Measurements from ENCODE around the gene NR3C2.
A peak's percentile ranks its signal among the peaks of the same experiment; 100 is the strongest.

Gene NR3C2

GRCh38 chr4:148375584-148375983 is 66.6 kb downstream of the NR3C2 start:
- no peaks in the 10 kb centered on the region for H3K36me3 ChIP-seq (ENCODE audit: control insufficient read depth in 5 of 5, insufficient read depth in 5 of 5, low read length in 5 of 5)
- no peak overlapping the region for H3K9ac ChIP-seq (ENCODE audit: low read length in 5 of 5)
- no peaks in the 10 kb centered on the region for H3K9me3 ChIP-seq (ENCODE audit: control insufficient read depth in 5 of 5, low read length in 5 of 5)
- no peaks in the 10 kb centered on the region for H3K27me3 ChIP-seq (ENCODE audit: control insufficient read depth in 5 of 5, insufficient read depth in 4 of 5, low read length in 5 of 5)
- H3K4me1 ChIP-seq (ENCODE audit: control insufficient read depth in 5 of 5, insufficient read depth in 5 of 5, low read length in 5 of 5), result peaks cover 0 to 3% (median 0%) of the 10 kb centered on the region in 5 donors
- no peak overlapping the region for H3K27ac ChIP-seq (ENCODE audit: low read depth, low read length)
- H3K4me3 ChIP-seq (ENCODE audit: low read depth in 1 of 5, low read length in 5 of 5), result peak overlapping the region in 1 of 5 donors; percentile 53

GRCh38 chr4:148373093-148373492 is 69.1 kb downstream of the NR3C2 start:
- no peaks in the 10 kb centered on the region for H3K9me3 ChIP-seq (ENCODE audit: control insufficient read depth in 5 of 5, low read length in 5 of 5)

GRCh38 chr4:148369919-148370318 is 72.3 kb downstream of the NR3C2 start:
- no peaks in the 10 kb centered on the region for H3K36me3 ChIP-seq (ENCODE audit: control insufficient read depth in 5 of 5, insufficient read depth in 5 of 5, low read length in 5 of 5)
- H3K4me3 ChIP-seq (ENCODE audit: low read depth in 1 of 5, low read length in 5 of 5), result no peak overlapping the region
- no peak overlapping the region for H3K9ac ChIP-seq (ENCODE audit: low read length in 5 of 5)
- no peak overlapping the region for H3K27ac ChIP-seq (ENCODE audit: low read depth, low read length)
- H3K27me3 ChIP-seq (ENCODE audit: control insufficient read depth in 5 of 5, insufficient read depth in 4 of 5, low read length in 5 of 5), result no peaks in the 10 kb centered on the region
- H3K4me1 ChIP-seq (ENCODE audit: control insufficient read depth in 5 of 5, insufficient read depth in 5 of 5, low read length in 5 of 5), result no peaks in the 10 kb centered on the region
- H3K9me3 ChIP-seq (ENCODE audit: control insufficient read depth in 5 of 5, low read length in 5 of 5), result no peaks in the 10 kb centered on the region

More at GRCh38 chr4:148373093-148373492, 69.1 kb downstream of the NR3C2 start:
- H3K27ac ChIP-seq (ENCODE audit: low read depth, low read length), result no peak overlapping the region
- no peaks in the 10 kb centered on the region for H3K27me3 ChIP-seq (ENCODE audit: control insufficient read depth in 5 of 5, insufficient read depth in 4 of 5, low read length in 5 of 5)
- no peak overlapping the region for H3K4me3 ChIP-seq (ENCODE audit: low read depth in 1 of 5, low read length in 5 of 5)
- no peaks in the 10 kb centered on the region for H3K36me3 ChIP-seq (ENCODE audit: control insufficient read depth in 5 of 5, insufficient read depth in 5 of 5, low read length in 5 of 5)
- H3K9ac ChIP-seq (ENCODE audit: low read length in 5 of 5), result no peak overlapping the region
- peaks cover 0 to 3% (median 0%) of the 10 kb centered on the region in 5 donors for H3K4me1 ChIP-seq (ENCODE audit: control insufficient read depth in 5 of 5, insufficient read depth in 5 of 5, low read length in 5 of 5)

GRCh38 chr4:148367756-148368155 is 74.5 kb downstream of the NR3C2 start:
- H3K4me3 ChIP-seq (ENCODE audit: low read depth in 1 of 5, low read length in 5 of 5), result no peak overlapping the region
- no peaks in the 10 kb centered on the region for H3K36me3 ChIP-seq (ENCODE audit: control insufficient read depth in 5 of 5, insufficient read depth in 5 of 5, low read length in 5 of 5)
- H3K9ac ChIP-seq (ENCODE audit: low read length in 5 of 5), result no peak overlapping the region
- no peaks in the 10 kb centered on the region for H3K4me1 ChIP-seq (ENCODE audit: control insufficient read depth in 5 of 5, insufficient read depth in 5 of 5, low read length in 5 of 5)
- H3K9me3 ChIP-seq (ENCODE audit: control insufficient read depth in 5 of 5, low read length in 5 of 5), result no peaks in the 10 kb centered on the region
- no peak overlapping the region for H3K27ac ChIP-seq (ENCODE audit: low read depth, low read length)
- H3K27me3 ChIP-seq (ENCODE audit: control insufficient read depth in 5 of 5, insufficient read depth in 4 of 5, low read length in 5 of 5), result no peaks in the 10 kb centered on the region

- no peaks in the 10 kb centered on the region for H3K27me3 ChIP-seq (ENCODE audit: control insufficient read depth in 5 of 5, insufficient read depth in 4 of 5, low read length in 5 of 5)
- H3K9ac ChIP-seq (ENCODE audit: low read length in 5 of 5), result no peak overlapping the region
- no peak overlapping the region for H3K27ac ChIP-seq (ENCODE audit: low read depth, low read length)
- no peaks in the 10 kb centered on the region for H3K9me3 ChIP-seq (ENCODE audit: control insufficient read depth in 5 of 5, low read length in 5 of 5)
- no peak overlapping the region for H3K4me3 ChIP-seq (ENCODE audit: low read depth in 1 of 5, low read length in 5 of 5)
- H3K4me1 ChIP-seq (ENCODE audit: control insufficient read depth in 5 of 5, insufficient read depth in 5 of 5, low read length in 5 of 5), result peaks cover 0 to 2% (median 0%) of the 10 kb centered on the region in 5 donors
- H3K36me3 ChIP-seq (ENCODE audit: control insufficient read depth in 5 of 5, insufficient read depth in 5 of 5, low read length in 5 of 5), result no peaks in the 10 kb centered on the region
Observed at GRCh38 chr4:148366251-148366650, 76.0 kb downstream of the NR3C2 start.

GRCh38 chr4:148364525-148364924 is 77.7 kb downstream of the NR3C2 start:
- peaks cover 0 to 9% (median 0%) of the 10 kb centered on the region in 5 donors for H3K4me1 ChIP-seq (ENCODE audit: control insufficient read depth in 5 of 5, insufficient read depth in 5 of 5, low read length in 5 of 5)
- no peak overlapping the region for H3K4me3 ChIP-seq (ENCODE audit: low read depth in 1 of 5, low read length in 5 of 5)
- H3K9ac ChIP-seq (ENCODE audit: low read length in 5 of 5), result no peak overlapping the region
- H3K9me3 ChIP-seq (ENCODE audit: control insufficient read depth in 5 of 5, low read length in 5 of 5), result no peaks in the 10 kb centered on the region
- no peaks in the 10 kb centered on the region for H3K27me3 ChIP-seq (ENCODE audit: control insufficient read depth in 5 of 5, insufficient read depth in 4 of 5, low read length in 5 of 5)
- no peak overlapping the region for H3K27ac ChIP-seq (ENCODE audit: low read depth, low read length)
- H3K36me3 ChIP-seq (ENCODE audit: control insufficient read depth in 5 of 5, insufficient read depth in 5 of 5, low read length in 5 of 5), result no peaks in the 10 kb centered on the region

- Histone ChIP-seq H3K9me3 (ENCODE audit: control insufficient read depth in 5 of 5, low read length in 5 of 5) (no peaks in the 10 kb centered on the region), H3K27me3 (ENCODE audit: control insufficient read depth in 5 of 5, insufficient read depth in 4 of 5, low read length in 5 of 5) (no peaks in the 10 kb centered on the region), H3K9ac (ENCODE audit: low read length in 5 of 5) (no peak overlapping the region), H3K36me3 (ENCODE audit: control insufficient read depth in 5 of 5, insufficient read depth in 5 of 5, low read length in 5 of 5) (no peaks in the 10 kb centered on the region), H3K4me1 (ENCODE audit: control insufficient read depth in 5 of 5, insufficient read depth in 5 of 5, low read length in 5 of 5) (peaks cover 0 to 17% (median 0%) of the 10 kb centered on the region in 5 donors), H3K4me3 (ENCODE audit: low read depth in 1 of 5, low read length in 5 of 5) (no peak overlapping the region), H3K27ac (ENCODE audit: low read depth, low read length) (no peak overlapping the region)
Observed at GRCh38 chr4:148359769-148360168, 82.4 kb downstream of the NR3C2 start.

- Histone ChIP-seq H3K4me3 (ENCODE audit: low read depth in 1 of 5, low read length in 5 of 5) (peak overlapping the region in 2 of 5 donors; percentile 18 to 39), H3K27me3 (ENCODE audit: control insufficient read depth in 5 of 5, insufficient read depth in 4 of 5, low read length in 5 of 5) (no peaks in the 10 kb centered on the region), H3K9ac (ENCODE audit: low read length in 5 of 5) (no peak overlapping the region), H3K9me3 (ENCODE audit: control insufficient read depth in 5 of 5, low read length in 5 of 5) (no peaks in the 10 kb centered on the region), H3K36me3 (ENCODE audit: control insufficient read depth in 5 of 5, insufficient read depth in 5 of 5, low read length in 5 of 5) (no peaks in the 10 kb centered on the region), H3K27ac (ENCODE audit: low read depth, low read length) (peak overlapping the region; percentile 14), H3K4me1 (ENCODE audit: control insufficient read depth in 5 of 5, insufficient read depth in 5 of 5, low read length in 5 of 5) (peaks cover 0 to 11% (median 0%) of the 10 kb centered on the region in 5 donors)
Observed at GRCh38 chr4:148355442-148356123, 86.6 kb downstream of the NR3C2 start.

- Histone ChIP-seq H3K9me3 (ENCODE audit: control insufficient read depth in 5 of 5, low read length in 5 of 5) (no peaks in the 10 kb centered on the region), H3K4me1 (ENCODE audit: control insufficient read depth in 5 of 5, insufficient read depth in 5 of 5, low read length in 5 of 5) (peaks cover 0 to 8% (median 0%) of the 10 kb centered on the region in 5 donors), H3K9ac (ENCODE audit: low read length in 5 of 5) (no peak overlapping the region), H3K4me3 (ENCODE audit: low read depth in 1 of 5, low read length in 5 of 5) (no peak overlapping the region), H3K27ac (ENCODE audit: low read depth, low read length) (no peak overlapping the region), H3K27me3 (ENCODE audit: control insufficient read depth in 5 of 5, insufficient read depth in 4 of 5, low read length in 5 of 5) (no peaks in the 10 kb centered on the region), H3K36me3 (ENCODE audit: control insufficient read depth in 5 of 5, insufficient read depth in 5 of 5, low read length in 5 of 5) (no peaks in the 10 kb centered on the region)
Observed at GRCh38 chr4:148354186-148354585, 88.0 kb downstream of the NR3C2 start.

- H3K27me3 ChIP-seq (ENCODE audit: control insufficient read depth in 5 of 5, insufficient read depth in 4 of 5, low read length in 5 of 5), result no peaks in the 10 kb centered on the region
Observed at GRCh38 chr4:148353571-148353970, 88.6 kb downstream of the NR3C2 start.

More at GRCh38 chr4:148353571-148353970, 88.6 kb downstream of the NR3C2 start:
- H3K27ac ChIP-seq (ENCODE audit: low read depth, low read length), result no peak overlapping the region
- no peak overlapping the region for H3K4me3 ChIP-seq (ENCODE audit: low read depth in 1 of 5, low read length in 5 of 5)
- no peak overlapping the region for H3K9ac ChIP-seq (ENCODE audit: low read length in 5 of 5)
- H3K4me1 ChIP-seq (ENCODE audit: control insufficient read depth in 5 of 5, insufficient read depth in 5 of 5, low read length in 5 of 5), result peaks cover 0 to 8% (median 0%) of the 10 kb centered on the region in 5 donors
- no peaks in the 10 kb centered on the region for H3K9me3 ChIP-seq (ENCODE audit: control insufficient read depth in 5 of 5, low read length in 5 of 5)
- no peaks in the 10 kb centered on the region for H3K36me3 ChIP-seq (ENCODE audit: control insufficient read depth in 5 of 5, insufficient read depth in 5 of 5, low read length in 5 of 5)

Measured in subcutaneous abdominal adipose tissue (tissue), 5 donors.